ENCODE data around the gene ARHGAP40.

GRCh38 chr20:38658879-38659596, 57.4 kb downstream of the ARHGAP40 start:
- TF ChIP-seq CTCF (IDR thresholded peaks at IDR 0.05; ENCODE audit: low read length) = peak; percentile 66
- TF ChIP-seq EZH2 (IDR thresholded peaks at IDR 0.05; ENCODE audit: borderline replicate concordance, low read length) = no peak

Measured in OCI-LY1 (cell line).